ENCODE measurements around the gene MAP1LC3A. TPM values are rescaled to one million over a fixed set of nuclear protein-coding genes. Genes with fewer than 3 reads are reported as not detected.

MAP1LC3A gene
- total RNA-seq, 1 experiment from 2014 or later: not detected

DNA sequence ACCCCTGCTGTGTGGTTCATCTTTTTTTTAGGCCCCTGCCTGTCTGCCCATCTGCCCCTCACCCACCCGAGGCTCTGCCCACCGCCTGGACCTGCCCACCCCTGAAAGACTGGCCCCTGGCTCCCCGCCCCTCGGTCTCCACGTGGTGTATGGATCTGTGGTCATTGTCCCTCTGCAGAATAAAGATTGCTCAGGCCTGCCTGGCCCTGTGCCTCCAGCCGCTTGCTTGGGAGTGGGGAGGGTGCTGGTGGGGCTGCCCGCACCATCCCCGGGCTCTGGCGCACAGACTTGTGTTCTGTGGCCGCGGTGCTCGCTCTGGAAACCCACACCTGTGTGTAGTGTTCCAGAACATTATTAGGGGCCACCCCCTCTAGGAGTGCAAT is 1.6 kb downstream of the MAP1LC3A start:
- no peaks in the 10 kb centered on the region for H3K9me3 ChIP-seq (ENCODE audit: control insufficient read depth in 1 of 2, insufficient read depth in 1 of 2, low read depth in 1 of 2, low read length in 2 of 2)
- H3K27ac ChIP-seq (ENCODE audit: low read depth, low read length): no peak overlapping the region
- ATAC-seq: no peak
- H3K79me2 ChIP-seq (ENCODE audit: insufficient read depth, low read length): no peaks in the 10 kb centered on the region
- H3K27me3 ChIP-seq (ENCODE audit: insufficient read depth, low read length): no peaks in the 10 kb centered on the region
- H2AFZ ChIP-seq (ENCODE audit: low read depth, low read length, poor library complexity, severe bottlenecking): no peak overlapping the region
- intact Hi-C loops (cut with micrococcal nuclease): no loop called here
- DNase-seq (ENCODE audit: low read depth, low spot score): no peak
- BruUV-seq (replicated peaks): no TSS peak
- H4K20me1 ChIP-seq (ENCODE audit: insufficient read depth): no peaks in the 10 kb centered on the region
- H3K4me3 ChIP-seq (replicated peaks in 1 of 2; ENCODE audit: low read depth in 1 of 2, low read length in 2 of 2): no peak overlapping the region
- TF ChIP-seq SRF (IDR thresholded peaks at IDR 0.05; ENCODE audit: low read depth) (no peak), CBX3 (IDR thresholded peaks at IDR 0.05; ENCODE audit: low read depth) (no peak), YY1 (IDR thresholded peaks at IDR 0.05; ENCODE audit: extremely low read depth, insufficient replicate concordance, low read depth, low read length) (no peak), EZH2phosphoT487 (IDR thresholded peaks at IDR 0.05; ENCODE audit: borderline replicate concordance) (no peak), JUND (IDR thresholded peaks at IDR 0.05) (no peak)
- TF ChIP-seq, protein P1, sequence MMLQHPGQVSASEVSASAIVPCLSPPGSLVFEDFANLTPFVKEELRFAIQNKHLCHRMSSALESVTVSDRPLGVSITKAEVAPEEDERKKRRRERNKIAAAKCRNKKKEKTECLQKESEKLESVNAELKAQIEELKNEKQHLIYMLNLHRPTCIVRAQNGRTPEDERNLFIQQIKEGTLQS (IDR thresholded peaks at IDR 0.05): no peak
- ChIA-PET CTCF (no interaction called here), RAD21 (ENCODE audit: low non-redundant PET in 1 of 2, low total read pairs in 2 of 2, uncharacterized antibody in 2 of 2, unreplicated experiment in 2 of 2) (interaction anchor here in 1 of 2 experiments (0.7 kb wide), 1 partner anchor 23 kb away, joined by 6 read pairs; no protein-coding TSS in a partner anchor), POLR2A (interaction anchor here (0.7 kb wide), 1 partner anchor 172 kb away, joined by 3 read pairs; no protein-coding TSS in a partner anchor)
- no peaks in the 10 kb centered on the region for H3K9me2 ChIP-seq (ENCODE audit: insufficient read depth)
- no peaks in the 10 kb centered on the region for H3K36me3 ChIP-seq (ENCODE audit: control insufficient read depth in 1 of 2, insufficient read depth in 2 of 2, low read length in 2 of 2)
- no peak overlapping the region for H3K4me2 ChIP-seq (ENCODE audit: low read length)
- H3K9ac ChIP-seq (ENCODE audit: low read length): no peak overlapping the region
- H3K4me1 ChIP-seq (ENCODE audit: control insufficient read depth in 1 of 2, insufficient read depth in 2 of 2, low read length in 2 of 2): no peaks in the 10 kb centered on the region

DNA sequence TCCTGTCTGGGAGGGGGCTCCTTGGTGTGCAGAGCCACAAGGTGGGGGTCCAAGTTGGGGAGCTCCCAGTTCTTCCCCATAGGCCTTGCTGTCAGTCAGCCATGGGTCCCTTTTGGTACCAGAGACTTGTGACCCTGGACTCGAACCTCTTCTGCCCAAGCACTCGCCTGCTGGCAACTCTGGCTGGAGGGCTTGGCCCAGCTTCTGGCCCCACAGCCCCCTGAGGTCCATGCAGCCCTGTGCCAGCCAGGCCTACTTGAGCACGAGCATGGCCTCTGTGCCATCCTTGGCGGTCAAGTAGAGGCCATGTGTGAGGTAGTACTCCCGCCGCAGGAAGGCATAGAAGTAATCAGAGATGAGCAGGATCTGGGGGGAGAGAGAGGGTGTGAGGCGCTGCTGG is 2.1 kb downstream of the MAP1LC3A start:
- intact Hi-C loops (cut with micrococcal nuclease): no loop called here
- BruUV-seq (replicated peaks): no TSS peak
- H3K4me3 ChIP-seq (replicated peaks in 1 of 2; ENCODE audit: low read depth in 1 of 2, low read length in 2 of 2): no peak overlapping the region
- TF ChIP-seq, protein P2, sequence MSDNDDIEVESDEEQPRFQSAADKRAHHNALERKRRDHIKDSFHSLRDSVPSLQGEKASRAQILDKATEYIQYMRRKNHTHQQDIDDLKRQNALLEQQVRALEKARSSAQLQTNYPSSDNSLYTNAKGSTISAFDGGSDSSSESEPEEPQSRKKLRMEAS (IDR thresholded peaks at IDR 0.05): no peak
- TF ChIP-seq, protein P3, sequence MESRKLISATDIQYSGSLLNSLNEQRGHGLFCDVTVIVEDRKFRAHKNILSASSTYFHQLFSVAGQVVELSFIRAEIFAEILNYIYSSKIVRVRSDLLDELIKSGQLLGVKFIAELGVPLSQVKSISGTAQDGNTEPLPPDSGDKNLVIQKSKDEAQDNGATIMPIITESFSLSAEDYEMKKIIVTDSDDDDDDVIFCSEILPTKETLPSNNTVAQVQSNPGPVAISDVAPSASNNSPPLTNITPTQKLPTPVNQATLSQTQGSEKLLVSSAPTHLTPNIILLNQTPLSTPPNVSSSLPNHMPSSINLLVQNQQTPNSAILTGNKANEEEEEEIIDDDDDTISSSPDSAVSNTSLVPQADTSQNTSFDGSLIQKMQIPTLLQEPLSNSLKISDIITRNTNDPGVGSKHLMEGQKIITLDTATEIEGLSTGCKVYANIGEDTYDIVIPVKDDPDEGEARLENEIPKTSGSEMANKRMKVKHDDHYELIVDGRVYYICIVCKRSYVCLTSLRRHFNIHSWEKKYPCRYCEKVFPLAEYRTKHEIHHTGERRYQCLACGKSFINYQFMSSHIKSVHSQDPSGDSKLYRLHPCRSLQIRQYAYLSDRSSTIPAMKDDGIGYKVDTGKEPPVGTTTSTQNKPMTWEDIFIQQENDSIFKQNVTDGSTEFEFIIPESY (IDR thresholded peaks at IDR 0.05; ENCODE audit: extremely low read depth, insufficient replicate concordance, low read length): no peak
- TF ChIP-seq, protein P4, sequence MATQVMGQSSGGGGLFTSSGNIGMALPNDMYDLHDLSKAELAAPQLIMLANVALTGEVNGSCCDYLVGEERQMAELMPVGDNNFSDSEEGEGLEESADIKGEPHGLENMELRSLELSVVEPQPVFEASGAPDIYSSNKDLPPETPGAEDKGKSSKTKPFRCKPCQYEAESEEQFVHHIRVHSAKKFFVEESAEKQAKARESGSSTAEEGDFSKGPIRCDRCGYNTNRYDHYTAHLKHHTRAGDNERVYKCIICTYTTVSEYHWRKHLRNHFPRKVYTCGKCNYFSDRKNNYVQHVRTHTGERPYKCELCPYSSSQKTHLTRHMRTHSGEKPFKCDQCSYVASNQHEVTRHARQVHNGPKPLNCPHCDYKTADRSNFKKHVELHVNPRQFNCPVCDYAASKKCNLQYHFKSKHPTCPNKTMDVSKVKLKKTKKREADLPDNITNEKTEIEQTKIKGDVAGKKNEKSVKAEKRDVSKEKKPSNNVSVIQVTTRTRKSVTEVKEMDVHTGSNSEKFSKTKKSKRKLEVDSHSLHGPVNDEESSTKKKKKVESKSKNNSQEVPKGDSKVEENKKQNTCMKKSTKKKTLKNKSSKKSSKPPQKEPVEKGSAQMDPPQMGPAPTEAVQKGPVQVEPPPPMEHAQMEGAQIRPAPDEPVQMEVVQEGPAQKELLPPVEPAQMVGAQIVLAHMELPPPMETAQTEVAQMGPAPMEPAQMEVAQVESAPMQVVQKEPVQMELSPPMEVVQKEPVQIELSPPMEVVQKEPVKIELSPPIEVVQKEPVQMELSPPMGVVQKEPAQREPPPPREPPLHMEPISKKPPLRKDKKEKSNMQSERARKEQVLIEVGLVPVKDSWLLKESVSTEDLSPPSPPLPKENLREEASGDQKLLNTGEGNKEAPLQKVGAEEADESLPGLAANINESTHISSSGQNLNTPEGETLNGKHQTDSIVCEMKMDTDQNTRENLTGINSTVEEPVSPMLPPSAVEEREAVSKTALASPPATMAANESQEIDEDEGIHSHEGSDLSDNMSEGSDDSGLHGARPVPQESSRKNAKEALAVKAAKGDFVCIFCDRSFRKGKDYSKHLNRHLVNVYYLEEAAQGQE (IDR thresholded peaks at IDR 0.05; ENCODE audit: low read depth): no peak
- H4K20me1 ChIP-seq (ENCODE audit: insufficient read depth): no peaks in the 10 kb centered on the region
- no peaks in the 10 kb centered on the region for H3K27me3 ChIP-seq (ENCODE audit: insufficient read depth, low read length)
- H3K79me2 ChIP-seq (ENCODE audit: insufficient read depth, low read length): no peaks in the 10 kb centered on the region
- no peak for ATAC-seq
- CTCF ChIA-PET: no interaction called here
- H3K9me2 ChIP-seq (ENCODE audit: insufficient read depth): no peaks in the 10 kb centered on the region
- H3K27ac ChIP-seq (ENCODE audit: low read depth, low read length): no peak overlapping the region
- no peaks in the 10 kb centered on the region for H3K9me3 ChIP-seq (ENCODE audit: control insufficient read depth in 1 of 2, insufficient read depth in 1 of 2, low read depth in 1 of 2, low read length in 2 of 2)
- POLR2A ChIA-PET: no interaction called here
- DNase-seq (ENCODE audit: low read depth, low spot score): no peak
- H3K36me3 ChIP-seq (ENCODE audit: control insufficient read depth in 1 of 2, insufficient read depth in 2 of 2, low read length in 2 of 2): no peaks in the 10 kb centered on the region
- no peak overlapping the region for H3K4me2 ChIP-seq (ENCODE audit: low read length)
- no peak overlapping the region for H2AFZ ChIP-seq (ENCODE audit: low read depth, low read length, poor library complexity, severe bottlenecking)
- RAD21 ChIA-PET (ENCODE audit: low non-redundant PET in 1 of 2, low total read pairs in 2 of 2, uncharacterized antibody in 2 of 2, unreplicated experiment in 2 of 2): no interaction called here
- no peak overlapping the region for H3K9ac ChIP-seq (ENCODE audit: low read length)
- H3K4me1 ChIP-seq (ENCODE audit: control insufficient read depth in 1 of 2, insufficient read depth in 2 of 2, low read length in 2 of 2): no peaks in the 10 kb centered on the region
